Stimulated activated CD8-positive, alpha-beta memory T cell treated with anti-CD3 and anti-CD28 coated beads, Interleukin-4, amount 100 ng/mL, for 4 hours (primary cell): ENCODE measurements around the gene CPNE8.

Experiments
- DNase-seq, 2 donors: peaks; one replicate each; pipeline ENCODE4 v3.0.0-alpha.2; 2020; ENCODE audit warnings: low read depth in 2 of 2, low spot score in 1 of 2

The CPNE8 gene

DNA sequence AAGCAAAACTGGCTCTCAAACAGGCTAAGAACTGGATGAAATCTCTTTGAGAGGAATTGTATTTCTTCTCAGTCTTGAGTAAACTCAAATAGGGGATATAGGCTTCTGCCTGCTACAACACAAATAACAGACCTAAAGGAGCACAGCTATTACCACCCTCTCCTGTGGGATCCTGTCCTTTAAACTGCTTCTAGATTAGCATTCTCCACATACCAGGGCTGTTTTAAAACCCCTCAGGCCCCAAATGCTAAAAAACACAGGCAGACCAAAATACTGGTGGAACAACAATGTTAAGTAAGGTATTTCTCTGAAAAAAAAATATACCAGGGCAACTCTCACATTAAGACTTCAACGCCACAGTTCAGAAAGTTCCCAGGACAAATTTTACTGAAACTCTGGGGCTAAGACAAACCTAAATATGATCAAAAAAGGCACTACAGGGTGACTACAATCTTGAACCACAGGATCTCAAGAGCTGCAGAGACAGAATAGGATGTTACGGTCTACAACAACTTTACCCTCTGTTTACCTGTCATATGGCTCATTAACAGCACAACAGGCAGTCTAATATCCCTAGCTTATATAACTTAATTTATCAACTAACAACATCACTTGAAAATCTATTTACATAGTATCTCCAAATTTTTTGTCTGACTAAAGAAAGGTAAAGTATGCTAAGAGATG is 7.2 kb downstream of the CPNE8 start:
- DNase-seq, result no peak

DNA sequence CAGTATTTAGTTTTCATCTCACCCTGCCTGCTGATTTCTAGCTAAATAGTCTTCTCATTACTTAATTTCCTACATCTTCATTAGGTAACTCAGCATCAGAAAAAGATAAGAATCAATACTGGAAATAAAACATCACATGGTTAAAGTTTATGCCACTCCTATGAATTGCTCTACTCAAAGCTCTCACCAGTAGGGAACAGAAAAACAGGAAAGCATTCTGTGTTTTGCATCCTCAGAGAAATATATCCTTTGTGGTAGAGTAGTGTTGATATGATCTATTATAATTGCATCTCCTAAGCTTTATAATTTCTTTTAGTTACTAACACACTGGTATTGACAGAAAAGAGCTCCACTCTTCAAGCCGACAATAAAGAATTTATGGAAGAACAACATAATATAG is 9.9 kb downstream of the CPNE8 start:
- no peak for DNase-seq

DNA sequence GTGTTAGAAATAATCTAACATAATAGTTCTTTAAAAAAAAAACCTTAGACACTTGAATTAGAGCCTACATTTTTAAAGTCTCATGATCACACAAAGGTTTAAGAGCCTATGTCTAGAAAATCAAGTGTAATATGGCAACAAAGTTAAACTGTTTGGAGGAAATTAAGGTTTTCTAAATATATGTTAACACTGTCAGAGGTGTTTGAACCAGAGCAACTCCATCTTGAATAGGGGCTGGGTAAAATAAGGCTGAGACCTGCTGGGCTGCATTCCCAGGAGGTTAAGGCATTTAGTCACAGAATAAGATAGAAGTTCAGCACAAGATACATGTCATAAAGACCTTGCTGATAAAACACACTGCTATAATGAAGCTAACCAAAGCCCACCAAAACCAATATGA is 12.4 kb downstream of the CPNE8 start:
- DNase-seq, result no peak

DNA sequence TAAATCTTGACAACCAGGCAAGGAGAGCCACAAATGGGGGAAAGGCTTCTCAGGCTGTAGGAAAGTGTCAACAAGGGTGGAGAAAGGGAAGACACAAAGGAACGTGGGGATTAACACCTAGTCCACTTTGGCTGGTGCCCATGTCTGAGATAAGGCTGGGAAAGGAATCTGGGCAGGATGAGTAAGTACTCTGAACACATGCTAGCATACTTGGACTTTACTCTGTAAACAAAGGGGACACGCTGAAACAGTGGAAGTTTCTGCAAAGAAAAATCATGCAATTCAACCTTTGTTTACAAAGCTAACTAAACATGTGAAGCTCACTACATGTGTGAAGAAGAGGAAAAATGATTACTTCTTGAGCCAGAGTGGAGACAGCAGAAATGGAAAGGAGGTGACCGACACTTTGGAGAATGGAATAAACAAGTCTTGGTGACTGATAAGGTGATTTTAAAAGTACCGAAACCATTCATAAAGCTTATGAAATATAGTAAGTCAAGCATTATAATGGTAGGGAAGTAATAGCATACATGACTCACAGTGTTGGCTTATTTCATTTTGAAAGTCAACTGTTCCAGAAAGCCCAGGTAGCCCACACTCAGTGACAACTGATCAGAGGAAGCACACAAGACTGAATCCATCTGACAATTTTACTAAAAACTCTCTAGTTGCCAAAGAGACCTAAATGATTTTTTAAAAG is 13.2 kb downstream of the CPNE8 start:
- no peak for DNase-seq

DNA sequence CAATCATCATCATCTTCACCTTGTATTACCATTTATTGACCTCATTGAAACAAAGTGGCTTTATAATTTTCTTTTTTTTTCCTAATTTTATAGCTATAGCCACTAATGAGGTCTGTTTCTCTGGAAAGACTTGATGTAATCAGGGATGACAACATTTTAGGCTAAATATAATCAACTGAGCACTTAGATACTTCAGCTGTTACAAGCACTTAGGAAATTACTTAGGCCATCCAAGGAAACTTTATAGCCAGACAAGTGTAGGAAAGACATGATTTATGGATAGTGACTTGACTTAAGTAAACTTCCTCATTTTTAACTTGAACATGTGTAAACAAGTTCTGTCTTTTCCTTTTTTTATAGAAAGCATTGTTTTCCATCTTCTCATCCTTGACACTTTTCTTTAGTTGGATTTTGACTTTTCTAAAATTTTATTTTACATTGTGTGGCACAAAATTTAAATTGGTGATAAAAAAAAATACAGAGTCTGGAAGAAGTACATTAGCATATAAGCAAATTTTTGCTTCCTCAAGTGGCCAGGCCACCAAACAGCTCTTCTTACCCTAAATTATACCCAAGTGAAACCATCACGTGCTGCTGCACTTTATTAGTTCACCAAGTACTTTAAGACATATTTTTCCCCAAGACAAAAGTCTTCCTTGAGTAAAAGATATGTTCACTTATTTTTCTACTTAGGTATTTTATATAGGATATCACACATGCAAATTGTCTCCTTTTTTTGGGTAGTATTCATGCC is 15.1 kb downstream of the CPNE8 start:
- no peak for DNase-seq

DNA sequence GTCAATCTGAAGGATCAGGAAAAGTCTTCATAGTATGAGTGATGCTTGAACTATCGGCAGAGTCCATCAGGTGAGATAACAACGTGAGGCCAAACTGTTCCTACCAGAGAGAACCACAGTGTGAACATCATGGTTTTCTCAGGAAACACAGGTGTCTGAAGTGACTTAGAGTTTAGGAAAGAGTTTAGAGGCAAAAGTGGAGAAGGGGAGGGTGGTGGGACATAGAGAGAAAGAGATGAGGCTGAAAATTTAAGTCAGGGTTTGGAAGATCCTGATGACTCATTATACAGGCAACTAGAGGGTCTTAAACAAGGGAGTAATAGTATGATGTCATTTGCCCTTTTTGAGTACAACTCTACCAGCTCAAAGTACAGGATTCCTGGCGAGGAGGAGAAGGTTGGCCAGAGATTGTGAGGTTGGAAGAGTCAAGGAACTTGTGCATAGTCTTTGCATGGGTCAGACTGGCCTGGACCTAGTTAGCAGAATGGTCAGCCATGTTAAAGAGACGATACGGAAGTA is 16.0 kb downstream of the CPNE8 start:
- no peak for DNase-seq

DNA sequence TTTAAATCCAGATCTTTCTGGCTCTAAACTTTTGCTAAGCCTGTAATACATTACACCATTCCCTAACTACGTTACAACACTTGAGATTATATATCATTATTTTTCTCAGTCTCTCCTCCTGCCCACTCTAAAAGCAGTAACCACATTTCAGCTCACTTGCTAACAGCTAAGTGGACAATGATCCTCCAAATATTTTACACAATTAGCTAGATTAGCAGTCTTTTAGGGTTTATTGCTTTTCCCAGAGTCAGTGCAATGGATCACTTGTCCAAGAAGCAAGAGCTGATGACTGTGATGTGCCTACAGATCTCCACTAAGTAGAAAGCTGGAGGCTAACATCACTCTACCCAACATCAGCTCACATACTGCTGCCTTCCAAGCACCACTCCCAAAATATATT is 17.6 kb downstream of the CPNE8 start:
- no peak for DNase-seq

DNA sequence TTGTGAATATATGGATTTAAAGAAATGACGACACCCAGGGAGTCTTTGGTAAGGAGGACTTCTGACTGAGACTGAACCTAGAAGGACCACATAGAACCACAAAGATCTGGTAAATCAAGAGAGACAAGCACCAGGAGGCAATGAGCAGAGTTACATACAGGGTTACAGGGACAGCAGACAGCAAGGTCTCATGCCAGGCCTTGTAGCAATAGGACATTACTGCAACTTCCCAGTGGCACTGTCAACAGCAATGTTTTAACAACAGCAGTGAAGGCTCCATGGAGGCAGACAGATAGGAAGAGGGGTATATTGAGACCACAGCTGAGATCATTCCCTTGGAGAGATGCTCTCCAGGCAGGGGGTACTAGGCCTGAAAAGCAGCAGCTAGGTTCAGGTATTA is 18.5 kb downstream of the CPNE8 start:
- DNase-seq, result no peak

DNA sequence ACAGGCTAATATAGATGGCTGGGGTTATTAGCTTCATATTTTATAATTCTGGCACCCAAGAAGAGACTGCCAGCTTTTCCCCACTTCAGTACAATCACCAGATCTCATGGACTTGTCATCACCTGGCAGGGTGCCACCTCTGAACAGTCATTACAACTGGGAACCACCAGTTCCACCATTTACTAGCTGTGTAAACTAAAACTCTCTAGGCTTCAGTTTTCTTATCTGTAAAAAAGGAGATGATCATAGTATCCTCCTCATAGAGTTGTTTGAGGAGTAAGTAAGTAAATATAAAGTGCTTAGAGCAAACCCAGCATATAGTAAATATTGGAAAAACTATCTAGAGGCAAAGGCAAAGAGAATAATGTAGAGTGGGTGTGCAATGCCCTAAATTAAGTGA is 19.3 kb downstream of the CPNE8 start:
- no peak for DNase-seq

DNA sequence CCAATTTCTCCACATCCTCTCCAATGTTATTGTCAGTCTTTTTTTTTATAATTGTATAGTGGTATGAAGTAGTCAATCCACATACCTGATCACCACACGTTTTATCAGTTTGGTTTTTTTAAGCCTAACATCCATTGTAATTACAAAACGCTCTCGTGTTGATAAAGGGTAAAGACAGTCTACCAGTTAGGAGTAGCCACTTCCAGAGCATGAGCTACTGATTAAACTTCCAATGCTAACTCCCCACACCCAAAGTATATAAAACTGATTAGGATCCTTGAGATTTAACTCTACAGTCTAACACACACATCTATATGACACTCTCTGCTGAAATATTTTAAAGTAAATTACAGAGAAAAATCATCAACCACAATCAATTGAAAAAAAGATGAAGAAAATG is 20.7 kb downstream of the CPNE8 start:
- no peak for DNase-seq

DNA sequence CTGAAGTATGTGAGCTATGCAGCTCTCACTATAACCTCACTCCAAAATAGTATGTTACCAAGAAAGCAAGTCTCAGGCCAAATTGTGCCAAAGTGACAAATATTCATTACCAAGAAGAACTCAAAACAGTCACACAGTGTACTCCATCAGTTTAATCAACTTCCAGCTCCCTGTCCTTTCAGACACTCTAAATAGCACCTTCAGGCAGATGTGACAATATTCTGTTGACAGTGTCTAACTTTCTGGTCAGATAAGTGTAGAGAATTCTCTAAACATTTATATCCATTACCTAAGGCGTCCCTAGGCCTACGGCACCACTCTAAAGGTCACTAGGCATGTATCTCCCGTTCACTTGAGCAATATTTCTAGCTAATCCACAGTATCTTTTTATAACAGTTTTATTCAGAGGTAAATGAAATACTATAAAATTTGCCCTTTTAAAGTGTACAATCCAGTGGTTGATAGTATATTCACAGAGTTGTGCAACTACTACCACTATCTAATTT is 21.7 kb downstream of the CPNE8 start:
- DNase-seq, result no peak

DNA sequence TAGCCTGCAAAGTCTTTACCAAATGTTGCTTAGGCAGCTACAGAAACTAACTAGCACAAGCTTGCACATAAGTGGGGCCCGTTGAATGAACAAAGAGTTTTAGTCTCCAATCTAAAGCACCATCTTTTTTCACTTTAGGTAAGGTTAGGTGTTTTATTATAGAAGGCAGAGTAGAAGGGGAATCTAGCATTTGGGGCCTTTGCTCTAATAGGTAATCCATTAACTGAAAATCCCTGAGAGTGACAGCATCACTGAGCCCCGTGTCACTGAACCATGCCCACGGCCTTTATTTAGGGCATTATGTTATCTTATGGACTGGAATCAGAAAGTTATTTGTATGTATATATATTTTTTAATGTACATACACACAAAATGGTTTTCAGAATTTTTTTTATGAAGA is 25.1 kb downstream of the CPNE8 start:
- DNase-seq, result no peak

DNA sequence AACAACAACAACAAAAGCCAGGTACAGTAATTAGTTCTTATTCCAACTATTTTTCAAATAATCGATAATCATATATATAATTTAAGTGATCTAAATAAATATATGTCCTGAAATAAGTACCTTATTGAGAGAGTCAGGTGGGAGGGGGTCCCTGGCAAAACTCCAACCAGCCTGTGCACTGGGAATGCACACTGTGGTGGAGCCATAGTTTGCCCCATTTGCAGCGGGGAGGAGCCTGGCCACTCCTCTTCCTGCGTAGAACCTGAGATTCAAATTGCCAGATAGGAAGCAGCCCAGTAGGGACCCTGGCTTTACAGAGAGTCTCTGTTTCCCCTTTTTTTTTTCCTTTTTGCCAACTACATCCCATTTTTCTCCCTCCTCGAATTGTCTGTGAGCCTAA is 26.4 kb downstream of the CPNE8 start:
- DNase-seq, result no peak

DNA sequence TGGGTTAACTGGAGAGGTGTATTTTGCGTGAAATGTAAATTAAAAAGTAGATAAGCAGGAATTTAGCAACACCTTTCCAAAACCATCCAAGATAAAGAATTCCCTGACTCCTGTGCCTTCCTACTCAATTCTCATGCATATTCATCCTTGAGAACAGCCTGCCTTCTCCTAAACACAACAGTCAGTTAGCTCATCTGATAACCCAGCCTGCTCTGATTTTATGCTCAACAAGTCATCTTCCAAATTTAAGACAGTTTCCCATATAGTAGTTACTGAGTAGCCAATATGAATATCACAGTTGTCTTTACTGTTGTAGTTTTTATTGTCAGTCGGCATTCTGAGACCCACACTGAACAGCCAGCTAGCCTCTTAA is 27.1 kb downstream of the CPNE8 start:
- no peak for DNase-seq

DNA sequence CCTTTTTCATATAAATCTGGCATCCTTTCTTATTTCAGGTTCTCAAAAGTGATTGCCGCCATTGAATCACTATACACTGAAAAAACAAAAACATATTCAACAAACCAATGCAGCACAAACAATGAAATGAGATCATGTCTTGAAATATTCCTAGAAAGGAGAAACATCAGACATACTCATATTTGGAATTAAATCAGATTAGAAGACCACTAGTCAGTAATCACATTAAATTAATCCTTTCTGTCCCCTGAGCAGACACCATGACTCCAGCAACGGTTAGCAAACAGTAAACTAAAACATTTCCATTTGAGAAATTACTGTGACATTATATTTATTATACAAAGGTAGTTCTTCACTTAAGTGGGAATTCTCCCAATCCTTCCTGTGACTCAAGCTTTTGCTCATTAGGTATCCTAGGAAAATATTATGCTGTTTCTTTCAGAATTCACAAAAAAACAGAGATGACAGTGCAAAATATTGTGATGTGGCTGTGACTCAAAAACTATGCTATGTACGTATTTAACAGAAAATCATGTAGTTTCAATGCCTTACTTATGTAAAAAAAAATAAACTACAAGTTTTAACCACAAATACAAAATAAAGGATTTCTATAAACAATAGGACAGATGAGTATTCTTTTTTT is 29.7 kb downstream of the CPNE8 start:
- DNase-seq, result no peak

DNA sequence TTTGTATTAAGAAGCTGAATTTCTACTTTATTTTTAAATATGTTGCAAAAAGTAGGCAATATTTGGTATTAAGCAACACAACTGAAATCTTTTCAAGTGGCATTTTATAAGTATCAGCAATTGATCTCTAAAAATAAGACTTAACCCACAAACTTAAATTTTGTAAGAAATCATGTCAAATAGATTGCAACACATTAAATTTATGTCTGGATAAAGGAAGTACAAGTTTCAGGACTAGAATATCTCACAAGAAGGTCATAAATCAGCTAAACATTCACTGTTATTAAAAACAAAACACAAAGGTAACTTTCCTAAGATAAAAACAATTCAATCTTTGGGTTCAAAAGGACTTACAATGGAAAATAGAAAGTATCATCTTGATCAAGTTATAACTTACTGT is 32.8 kb downstream of the CPNE8 start:
- no peak for DNase-seq

DNA sequence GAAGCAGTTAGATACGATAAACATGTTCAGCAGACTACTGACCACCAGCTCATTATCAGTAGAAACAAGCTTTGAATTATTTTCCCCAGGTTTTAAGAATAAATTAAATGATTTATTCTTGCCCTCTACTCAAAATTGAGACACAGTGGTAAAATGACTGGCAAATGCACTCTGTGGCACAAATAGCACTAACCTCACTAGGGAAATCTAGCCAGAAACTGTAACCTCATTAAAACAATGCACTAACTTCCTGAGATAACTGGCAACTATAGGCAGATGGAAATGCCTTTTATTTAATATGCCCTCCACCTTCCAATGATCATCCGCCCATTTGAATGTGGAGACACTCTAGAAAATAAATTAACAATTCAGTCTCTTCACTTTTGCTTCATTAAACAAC is 33.2 kb downstream of the CPNE8 start:
- no peak for DNase-seq

DNA sequence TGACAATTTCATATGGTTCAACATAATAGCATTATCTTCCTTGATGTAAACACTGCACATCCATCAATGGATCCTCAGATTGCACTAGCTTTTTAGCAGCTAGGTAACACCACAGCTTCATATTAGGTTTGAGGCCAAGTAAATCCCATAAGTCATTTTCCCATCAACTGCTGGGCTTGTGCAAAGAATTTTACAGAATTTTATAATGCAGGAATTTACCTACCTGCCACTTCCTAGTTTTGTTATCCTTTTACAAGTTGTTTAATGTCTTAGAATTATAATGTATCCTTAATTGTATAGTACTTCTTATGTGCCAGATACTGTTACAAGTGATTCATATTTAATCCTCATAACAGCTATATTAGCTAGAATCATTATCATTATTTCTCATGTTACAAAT is 36.4 kb downstream of the CPNE8 start:
- DNase-seq, result no peak

DNA sequence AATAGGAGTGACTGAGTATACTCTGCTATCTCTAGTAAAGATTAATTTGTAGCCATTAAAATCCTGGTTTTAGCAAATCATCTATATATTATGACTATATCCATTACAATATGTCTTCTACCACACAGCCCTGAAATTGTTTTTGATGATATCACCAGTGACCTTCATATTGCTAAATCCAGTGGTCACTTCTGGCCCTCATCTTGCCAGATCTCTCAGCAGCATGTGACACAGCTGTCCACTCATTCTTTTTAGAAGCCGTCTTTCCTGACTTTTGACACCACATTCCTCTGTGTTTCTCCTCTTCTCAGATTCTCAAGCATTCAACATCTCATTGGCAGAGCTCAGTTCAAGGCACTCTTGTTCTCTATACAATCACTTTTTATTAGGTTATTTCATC is 54.9 kb downstream of the CPNE8 start:
- DNase-seq, result no peak

DNA sequence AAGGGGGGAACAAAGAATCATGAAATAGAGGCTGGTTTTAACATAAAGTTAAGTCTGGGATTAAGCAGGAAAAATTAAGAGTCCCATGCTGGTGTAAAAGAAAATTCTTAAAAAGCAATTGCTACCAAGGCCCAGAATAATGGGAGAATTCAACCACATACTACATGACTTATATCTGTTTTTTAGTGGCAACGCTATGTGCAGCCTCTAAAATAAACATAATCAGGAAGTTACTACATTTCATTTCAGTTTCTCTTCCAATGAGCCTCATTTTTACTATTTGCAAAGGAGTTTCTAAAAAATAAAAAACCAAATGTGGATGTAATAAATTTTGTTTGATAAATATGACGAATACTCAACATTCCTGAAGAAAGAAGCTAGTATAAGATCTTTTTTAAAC is 58.1 kb downstream of the CPNE8 start:
- no peak for DNase-seq

DNA sequence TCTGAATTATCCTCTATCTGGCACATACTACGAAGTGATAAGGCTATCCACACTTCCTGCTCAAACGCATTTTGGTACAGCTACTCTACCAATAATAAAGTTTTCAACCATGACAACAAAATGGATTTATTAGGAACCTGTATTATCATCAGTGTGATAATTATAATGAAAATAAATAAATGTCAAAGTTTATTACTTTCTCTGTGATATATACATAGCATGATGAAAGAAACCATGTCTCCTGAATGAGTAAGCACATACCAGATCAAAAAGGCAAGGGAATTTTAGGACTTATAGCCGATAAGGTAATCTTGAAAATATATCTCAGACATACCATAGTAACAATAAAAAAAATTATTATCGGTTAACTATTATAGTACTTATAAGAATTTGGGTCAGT is 61.1 kb downstream of the CPNE8 start:
- DNase-seq, result no peak
